UCSD-AML1 (cell line): ENCODE results near the gene SLC66A3.
A peak's percentile ranks its signal among the peaks of the same experiment; 100 is the strongest.
"Not testable (repeated sequence)": the region's sequence is repeated elsewhere in the genome, so short reads cannot be mapped to it uniquely, and the experiment has no call there.

Source experiments
- DNase-seq: peaks from one replicate; lab custom pipeline; 2025; ENCODE audit not compliant: unreplicated experiment; lab: John Stamatoyannopoulos, UW

The SLC66A3 gene

DNA sequence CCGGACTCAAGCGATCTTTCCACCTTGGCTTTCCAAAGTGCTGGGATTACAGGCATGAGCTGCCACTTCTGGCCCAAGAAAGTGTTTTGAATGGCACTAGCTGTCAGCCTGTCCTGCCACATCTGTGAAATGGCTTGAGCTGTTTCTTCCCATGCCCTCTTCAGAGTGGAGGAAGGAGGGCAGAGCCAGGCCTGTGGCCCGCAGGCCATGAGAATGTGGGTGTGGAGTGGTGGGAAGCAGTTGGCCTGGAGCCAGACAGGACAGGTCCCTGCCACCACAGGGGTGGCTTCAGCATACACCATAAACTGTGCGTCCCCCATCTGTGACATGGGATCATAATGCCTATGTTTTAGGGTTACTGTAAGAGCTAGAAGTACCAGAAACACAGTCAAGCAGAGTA lies 6.5 kb downstream of the SLC66A3 start:
- DNase-seq, result no peak

DNA sequence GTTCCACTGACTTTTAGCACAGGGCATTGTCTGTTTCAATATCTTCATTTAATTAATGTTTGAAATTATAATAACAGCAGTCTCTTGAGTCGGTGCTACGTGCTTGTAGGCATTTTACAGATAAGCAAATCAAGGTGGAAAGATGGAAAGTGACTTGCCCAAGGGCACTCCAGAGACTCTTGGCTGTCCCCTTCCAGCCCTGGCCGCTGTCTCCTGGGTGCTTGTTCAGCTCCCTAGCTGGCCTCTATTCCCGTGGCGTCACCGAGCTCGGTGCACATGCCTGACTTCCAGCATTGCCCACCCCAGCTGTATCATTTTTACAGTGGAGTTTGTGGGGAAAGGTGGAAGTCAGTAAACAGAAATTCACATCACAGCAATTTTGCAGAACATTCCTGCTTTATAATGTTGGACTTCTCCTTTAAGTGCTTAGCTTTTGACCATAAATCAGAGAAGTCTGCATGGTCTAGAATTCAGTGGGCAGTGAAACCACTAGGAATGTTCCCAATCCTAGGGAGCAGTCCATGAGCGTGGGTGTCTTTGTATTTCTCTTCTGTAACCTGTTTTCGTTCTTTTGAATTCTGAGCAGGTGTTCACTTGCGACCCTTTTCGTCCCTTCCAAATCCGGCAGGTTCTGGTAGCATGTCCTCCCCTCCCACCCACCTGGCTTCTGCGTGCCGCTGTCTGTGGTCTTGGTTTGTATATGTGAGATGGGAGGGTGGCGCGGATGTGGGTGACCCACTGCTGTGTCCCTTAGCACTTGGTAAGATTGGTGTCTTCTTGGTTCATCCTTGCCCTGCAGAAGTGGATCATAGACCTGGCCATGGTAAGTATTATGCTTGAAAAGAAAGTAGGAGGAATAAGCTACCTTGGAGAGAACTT lies 8.4 kb downstream of the SLC66A3 start:
- DNase-seq, result no peak

DNA sequence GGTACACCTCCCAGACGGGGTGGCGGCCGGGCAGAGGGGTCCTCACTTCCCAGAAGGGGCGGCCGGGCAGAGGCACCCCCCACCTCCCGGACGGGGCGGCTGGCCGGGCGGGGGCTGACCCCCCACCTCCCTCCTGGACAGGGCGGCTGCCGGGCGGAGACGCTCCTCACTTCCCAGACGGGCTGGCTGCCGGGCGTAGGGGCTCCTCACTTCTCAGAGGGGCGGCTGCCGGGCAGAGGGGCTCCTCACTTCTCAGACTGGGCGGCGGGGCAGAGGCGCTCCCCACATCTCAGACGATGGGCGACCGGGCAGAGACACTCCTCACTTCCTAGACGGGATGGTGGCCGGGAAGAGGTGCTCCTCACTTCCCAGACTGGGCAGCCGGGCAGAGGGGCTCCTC lies 9.8 kb downstream of the SLC66A3 start:
- DNase-seq, result not testable (repeated sequence)

DNA sequence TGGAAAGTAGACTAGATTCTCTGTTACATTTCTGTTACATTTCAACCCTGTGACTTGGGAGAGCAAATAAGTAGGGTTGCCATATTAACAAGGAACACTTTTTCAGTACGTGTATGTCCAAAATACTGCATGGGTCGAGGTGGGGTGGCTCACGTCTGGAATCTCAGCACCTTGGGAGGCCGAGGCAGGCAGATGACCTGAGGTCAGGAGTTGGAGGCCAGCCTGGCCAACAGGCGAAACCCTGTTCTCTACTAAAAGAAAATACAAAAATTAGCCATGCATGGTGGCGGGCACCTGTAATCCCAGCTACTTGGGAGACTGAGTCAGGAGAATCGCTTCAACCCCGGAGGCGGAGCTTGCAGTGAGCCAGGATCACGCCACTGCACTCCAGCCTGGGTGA lies 11.2 kb downstream of the SLC66A3 start:
- no peak for DNase-seq

DNA sequence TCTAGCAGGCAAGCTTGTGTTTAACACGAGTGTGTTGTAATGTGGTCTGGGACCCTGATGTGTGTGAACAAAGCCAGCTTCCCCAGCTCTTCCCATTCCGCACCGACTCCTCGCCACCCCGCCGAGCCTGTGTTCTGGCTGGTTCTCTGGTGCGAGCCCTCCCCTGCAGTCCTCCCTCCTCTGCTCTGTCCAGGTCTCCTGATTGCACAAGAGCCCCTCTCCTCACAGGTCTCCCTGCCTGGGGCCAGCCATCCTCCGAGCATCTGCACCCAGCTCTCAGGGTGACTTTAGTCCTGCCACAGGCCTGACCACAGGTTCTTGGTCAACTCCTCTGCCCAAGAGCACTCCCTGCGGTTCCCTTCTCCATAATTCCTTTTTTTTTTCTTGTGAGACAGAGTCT lies 13.2 kb downstream of the SLC66A3 start:
- no peak for DNase-seq

DNA sequence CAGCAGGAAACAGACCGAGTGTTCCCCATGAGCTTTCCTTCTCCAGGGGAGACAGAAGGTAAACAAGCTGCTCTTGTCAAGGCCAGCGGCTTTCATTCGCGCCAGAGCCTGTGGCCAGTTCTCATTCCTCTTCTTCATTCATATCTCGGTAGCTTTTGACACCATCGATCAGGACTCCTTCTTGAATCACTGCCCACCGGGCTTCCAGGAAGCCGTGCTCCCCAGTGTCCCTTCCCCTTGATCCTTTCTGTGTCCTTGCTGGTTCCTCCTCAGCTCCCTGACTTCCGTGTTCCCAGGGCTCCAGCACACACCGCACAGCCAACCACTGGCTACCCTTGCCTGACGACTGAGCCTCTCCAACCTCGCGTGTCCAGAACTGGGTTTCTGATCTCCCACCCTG lies 14.1 kb downstream of the SLC66A3 start:
- no peak for DNase-seq

DNA sequence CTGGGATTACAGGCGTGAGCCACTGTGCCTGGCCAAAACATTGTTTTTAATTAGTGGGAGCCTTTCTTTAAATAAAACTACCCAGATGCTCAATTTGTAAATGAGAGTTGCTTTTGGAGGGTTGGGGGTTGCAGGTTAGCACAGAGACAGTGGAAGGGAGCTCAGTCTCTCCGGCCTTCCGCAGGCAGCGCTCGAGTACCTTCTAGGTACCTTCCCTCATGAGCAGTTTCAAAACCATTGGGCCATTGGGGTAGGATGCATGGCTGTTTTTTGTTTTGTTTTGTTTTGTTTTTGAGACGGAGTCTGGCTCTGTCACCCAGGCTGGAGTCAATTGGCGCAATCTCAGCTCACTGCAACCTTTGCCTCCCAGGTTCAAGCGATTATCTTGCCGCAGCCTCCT lies 19.0 kb downstream of the SLC66A3 start:
- DNase-seq, result no peak

DNA sequence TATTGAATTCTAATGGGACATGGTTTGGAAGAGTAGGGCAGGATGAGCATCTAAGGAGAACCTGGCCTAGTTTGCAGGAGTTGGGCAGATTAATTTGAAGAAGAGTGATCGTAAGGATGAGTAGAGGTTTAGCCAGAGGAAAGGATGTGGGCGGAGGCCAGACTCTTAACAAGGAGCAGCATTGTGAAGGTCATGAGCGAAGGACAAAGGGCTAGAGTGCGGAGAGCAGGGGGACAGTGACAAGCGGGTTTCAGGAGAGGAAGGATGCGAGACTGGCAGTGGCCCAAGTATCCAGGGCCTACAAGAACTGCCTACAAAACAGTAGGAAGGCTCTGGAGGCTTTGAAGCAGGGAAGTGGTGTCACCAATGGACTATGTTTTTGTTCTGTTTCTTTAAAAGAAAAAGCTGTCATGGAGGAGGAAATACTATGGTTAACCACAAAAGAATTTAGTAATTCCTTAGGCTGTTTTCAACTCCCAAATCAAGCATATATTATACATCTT lies 20.1 kb downstream of the SLC66A3 start:
- DNase-seq, result peak; percentile 33

DNA sequence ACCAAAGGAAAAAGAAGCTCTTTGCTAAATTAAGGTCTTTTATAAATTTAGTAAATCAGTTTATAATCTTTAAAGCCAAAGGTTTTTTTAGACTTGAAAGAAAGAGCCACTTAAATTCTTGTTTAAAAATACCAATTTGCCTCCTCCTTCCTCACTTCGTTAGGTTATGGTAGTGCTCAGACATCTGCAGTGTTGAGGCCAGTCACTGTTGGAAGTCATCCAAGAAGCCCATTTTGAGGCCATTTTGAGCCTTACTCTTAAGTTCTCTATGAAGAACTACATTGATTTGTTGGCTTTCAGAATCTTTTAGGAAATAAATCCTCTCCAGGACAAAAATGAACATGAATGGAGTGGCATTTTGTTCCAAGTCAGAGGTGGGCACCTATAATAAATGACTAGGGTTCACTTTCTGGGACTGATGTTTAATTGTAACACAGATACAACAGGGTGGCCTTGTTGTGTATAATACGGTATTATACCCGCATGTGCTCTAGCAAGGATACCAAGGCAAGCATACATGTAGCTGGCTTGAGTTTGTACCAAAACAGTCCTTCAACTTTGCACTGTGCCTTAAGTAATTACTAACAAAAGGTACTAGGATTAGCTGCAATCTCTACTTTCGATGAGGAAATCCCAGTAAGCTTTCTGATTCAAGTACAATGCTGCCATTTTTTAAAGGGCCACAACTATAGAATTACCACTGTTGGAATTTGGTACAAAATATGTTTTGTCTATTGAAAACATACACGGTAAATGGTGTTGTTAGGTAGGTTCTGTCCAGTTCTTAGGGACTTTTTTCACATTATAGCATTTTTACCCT lies 22.8 kb downstream of the SLC66A3 start:
- no peak for DNase-seq

DNA sequence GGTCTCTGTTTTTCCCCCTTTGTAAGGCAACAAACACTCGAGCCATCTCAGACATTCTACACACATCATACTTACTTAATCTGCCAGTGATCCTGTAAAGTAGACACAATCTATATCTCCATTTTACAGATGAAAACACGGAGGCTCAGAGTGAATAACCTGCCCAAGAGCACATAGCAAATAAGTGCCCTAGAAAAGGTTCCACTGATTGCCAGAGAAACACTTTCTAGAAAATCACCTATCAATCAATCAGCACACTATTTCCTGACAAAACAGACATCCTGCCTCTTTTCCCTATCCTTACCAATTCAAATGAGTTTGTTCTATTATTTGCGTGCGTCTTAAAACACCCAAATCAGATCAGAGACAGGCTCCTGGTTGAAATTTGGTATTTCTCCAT lies 23.9 kb downstream of the SLC66A3 start:
- no peak for DNase-seq

DNA sequence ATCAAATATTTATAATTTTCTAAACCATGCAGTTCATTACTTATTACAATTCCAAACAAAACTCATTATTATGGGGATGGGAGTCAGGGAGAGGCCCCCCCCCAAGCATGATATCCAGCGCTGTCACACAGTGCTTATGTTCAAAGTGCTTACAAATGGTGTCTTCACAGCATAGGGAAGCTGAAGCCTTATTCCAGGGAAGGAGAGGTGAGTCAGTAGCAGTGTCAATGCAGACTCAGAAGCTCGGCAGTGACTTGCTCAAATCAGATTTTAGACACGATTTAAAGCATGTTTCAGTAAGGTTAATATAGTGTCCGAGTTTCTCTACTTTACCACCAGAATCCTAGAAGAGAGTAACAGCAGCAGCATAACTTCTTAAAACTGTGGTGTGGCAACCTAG lies 24.6 kb downstream of the SLC66A3 start:
- no peak for DNase-seq

DNA sequence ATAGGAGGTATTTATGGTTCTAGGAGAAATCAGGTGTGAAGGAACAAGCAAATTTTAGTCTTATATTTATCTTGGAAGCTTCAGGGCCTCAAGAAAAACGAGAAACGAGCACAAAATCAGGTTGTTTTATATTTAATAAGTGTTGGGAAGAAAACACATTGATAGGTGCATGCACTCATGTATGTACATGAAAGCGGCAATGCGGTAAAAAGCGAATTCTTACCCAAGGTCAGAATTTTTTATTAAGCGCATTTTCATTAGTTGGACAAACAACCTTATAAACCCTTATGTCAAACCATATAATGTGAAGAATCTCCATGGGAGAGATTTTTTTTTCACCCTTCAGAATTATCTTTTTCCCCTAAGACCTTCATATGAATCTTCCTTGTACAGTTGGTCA lies 25.4 kb downstream of the SLC66A3 start:
- DNase-seq, result no peak

DNA sequence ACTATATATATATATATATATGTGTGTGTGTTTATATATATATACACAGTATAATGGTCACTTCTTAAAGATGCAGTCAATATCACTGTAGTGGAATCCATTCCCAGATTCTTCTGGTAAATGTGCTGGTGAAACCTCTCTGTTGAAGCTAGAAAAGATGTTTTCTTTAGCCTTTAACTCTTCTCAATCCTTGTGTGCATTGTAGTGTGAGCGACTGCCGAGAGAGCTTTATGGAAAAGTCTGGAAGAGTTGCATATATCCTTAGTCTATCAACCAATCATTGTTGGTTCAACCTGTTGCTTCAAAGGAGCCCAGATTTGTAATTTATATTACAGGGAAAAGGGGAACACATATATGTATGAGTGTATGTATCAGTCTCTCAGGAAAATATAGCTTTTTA lies 27.7 kb downstream of the SLC66A3 start:
- DNase-seq, result no peak

DNA sequence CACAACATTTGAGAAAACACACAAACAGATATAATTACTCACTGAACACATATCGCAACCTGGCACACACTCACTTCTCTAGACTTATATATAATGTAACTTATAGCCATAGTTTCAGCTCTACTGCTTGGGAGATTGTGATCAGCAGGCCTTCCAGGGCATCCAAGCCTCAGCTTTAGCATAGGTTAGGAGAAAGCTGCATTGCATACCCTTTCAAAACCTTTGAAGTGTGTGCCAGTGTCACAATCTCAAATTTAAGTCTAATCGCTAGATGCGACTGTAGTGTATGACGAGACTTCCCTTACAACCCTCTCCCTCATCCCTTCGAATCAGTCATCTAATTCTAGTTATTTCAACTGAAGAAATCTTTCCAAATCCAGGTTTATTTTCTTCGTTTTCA lies 30.9 kb downstream of the SLC66A3 start:
- no peak for DNase-seq

DNA sequence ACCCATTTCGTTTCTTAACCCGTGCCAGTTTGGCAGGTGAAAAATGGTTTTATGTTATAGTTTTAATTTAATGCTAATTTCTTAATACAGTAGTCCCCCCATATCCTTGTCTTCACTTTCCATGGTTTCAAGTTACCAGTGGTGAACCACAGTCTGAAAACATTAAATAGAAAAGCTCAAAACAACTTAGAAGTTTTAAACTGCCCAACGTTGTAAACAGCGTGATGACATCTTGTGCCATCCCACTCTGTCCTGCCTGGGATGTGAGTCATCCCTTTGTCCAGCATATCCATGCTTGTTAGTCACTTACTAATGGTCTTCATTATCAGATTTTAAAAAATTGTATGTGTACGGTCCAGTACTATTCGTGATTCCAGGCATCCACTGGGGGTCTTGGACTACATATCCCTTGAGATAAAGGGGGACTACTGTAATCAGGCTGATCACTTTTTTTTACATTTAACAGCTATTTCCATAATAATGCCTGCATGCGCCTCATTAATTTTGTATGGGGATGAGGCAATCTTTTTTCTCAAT lies 31.9 kb downstream of the SLC66A3 start:
- no peak for DNase-seq

DNA sequence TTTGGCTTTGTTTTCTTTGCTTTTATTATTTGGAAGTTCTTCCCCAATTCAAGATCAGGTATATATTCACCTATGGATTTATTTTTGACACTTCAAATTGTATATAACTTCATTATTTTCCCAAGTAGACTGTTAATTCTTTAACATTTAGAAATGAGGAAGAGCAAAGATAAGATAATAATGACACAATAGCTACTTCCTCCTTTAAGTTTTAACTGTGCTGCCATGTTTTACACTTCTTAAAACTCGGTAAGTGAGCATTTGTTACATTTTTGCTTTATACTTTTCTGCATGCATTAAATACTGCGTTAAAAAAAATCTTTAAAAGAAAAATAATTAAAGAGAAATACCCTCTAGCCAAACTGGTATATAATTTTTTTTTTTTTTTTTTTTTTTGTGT lies 32.5 kb downstream of the SLC66A3 start:
- DNase-seq, result no peak

DNA sequence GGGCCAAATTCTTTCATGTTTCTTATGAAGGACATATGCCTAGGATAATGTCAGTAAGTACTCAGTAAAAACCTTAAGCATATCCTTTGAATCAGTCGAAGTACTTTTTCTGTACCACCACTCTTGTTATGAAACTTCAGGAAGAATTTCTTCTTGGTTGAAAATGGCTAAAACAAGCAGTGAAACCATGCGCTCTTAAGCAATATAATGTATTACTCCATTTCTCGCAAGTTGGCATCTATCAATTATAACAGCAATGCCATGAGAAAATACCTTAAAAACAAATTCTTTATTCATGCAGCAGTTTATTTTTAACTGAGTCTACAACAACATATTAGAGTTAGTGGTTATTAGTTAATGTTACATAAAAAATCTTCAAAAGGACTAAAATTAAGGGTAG lies 41.0 kb downstream of the SLC66A3 start:
- no peak for DNase-seq

DNA sequence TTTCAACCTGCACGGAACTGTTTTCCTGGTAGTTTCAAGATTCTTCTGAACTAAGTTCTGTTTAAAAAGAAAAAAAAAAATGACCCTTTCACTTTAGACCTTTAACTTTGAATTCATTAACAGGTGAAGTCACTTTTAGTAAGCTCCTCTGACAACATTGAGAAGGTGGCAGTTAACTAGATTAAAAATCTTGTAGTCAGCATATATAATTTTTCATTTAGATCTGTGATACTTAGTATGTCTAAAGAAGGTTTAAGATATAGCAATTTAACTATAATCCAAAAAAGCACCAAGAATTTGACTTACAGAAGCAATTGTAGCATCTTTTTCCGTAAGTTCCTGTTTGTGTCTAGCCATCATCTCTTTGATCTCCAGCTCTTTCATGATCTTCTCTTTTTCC lies 45.4 kb downstream of the SLC66A3 start:
- no peak for DNase-seq

DNA sequence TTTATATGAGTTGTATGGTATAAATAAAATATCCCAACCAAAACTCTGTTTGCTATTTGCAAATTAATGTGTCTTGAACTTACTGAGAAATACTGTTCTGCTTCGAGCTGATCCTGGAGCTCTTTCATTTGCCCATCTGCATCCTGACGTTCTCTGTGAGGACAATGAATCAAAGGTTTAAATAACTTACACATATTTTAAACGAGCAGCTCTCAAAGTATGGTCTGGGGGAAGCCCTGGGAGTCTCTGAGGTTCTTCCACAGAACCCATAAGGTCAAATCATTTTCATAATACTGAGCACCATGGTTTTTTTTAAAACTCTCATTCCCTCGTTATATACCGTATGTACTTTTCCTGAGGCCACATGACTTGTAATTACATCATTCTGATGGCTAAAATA lies 46.7 kb downstream of the SLC66A3 start:
- DNase-seq, result no peak

DNA sequence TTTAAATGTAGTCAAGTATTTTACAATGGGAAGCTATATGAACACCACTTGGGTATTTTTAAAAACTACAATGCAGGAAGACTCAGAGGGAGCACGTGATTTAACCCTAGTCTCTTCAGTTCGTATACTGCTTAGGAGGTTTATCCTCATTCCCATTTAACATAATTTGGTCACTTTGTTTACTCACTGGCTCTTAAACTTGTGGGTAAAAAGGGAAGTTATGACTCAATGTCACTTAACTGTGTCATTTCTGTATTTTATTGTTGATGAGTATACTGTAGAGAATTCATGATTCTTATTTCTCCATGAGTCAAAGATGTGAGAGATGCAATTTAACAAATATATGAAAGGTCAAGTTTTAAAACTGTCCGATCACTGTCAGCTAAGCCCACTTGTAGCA lies 48.2 kb downstream of the SLC66A3 start:
- no peak for DNase-seq

DNA sequence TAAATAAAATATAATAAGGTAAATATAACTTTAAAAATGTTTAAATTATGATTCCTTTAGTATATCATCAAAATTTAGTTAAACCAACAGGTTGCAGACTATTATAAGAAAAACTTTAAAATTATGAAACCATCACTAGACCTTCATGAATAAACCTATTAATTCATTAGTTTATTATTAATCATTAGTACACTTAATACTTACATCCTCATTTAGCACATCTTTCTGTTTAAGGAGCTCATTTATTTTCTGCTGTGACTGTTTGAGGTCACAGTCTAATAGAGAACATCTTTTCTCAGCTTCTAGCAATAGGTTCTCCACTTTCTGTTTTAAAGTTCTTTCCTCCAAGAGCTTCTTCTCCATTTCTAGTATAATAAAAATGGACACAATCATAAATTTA lies 52.8 kb downstream of the SLC66A3 start:
- DNase-seq, result no peak

DNA sequence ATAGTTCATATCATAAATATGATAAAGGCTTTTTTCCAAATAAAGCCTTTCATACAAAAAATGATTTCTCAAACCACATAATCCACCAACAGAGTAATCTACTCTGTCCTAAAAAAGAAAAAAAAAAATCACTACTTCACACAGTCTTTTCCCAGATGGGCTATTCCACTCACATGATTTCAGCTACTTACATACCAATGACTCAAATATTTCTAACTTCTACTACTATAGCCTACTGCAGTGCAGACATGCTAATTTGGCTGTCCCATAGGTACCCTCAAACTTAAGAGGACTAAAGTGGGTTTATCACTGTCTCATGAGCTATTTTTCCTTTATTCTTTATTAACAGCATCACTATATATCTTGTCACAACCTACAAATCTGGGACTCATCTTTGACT lies 57.4 kb downstream of the SLC66A3 start:
- DNase-seq, result no peak
